C1 segment of cervical spinal cord (tissue), 14 donors: ENCODE measurements around the gene OASL.
A peak's percentile ranks its signal among the peaks of the same experiment; 100 is the strongest.
"Not testable (repeated sequence)": the region's sequence is repeated elsewhere in the genome, so short reads cannot be mapped to it uniquely, and the experiment has no call there.

Source experiments
- DNase-seq, 14 donors: peaks; one replicate each; lab custom pipeline; 2025; lab: John Stamatoyannopoulos, UW

OASL gene

GRCh38 chr12:121038861-121039668 lies at the start of gene OASL:
Gene OASL (minus strand): TSS chr12:121039246. CDS start chr12:121038971, 275 bp downstream.
- peak in 8 of 14 donors; percentile 2 to 57 (median 44) for DNase-seq

GRCh38 chr12:121088195-121088585 lies 49.1 kb upstream of the OASL start:
- DNase-seq = no peak

- DNase-seq = no peak
Observed at GRCh38 chr12:121087467-121088194, 48.6 kb upstream of the OASL start.

GRCh38 chr12:121086781-121087295 lies 47.8 kb upstream of the OASL start:
- DNase-seq = no peak

GRCh38 chr12:121085506-121086353 lies 46.7 kb upstream of the OASL start:
- no peak for DNase-seq

- no peak for DNase-seq
Observed at GRCh38 chr12:121085069-121085468, 46.0 kb upstream of the OASL start.

- DNase-seq = no peak
Observed at GRCh38 chr12:121084229-121084628, 45.2 kb upstream of the OASL start.

GRCh38 chr12:121080909-121081308 lies 41.9 kb upstream of the OASL start:
- no peak for DNase-seq

- no peak for DNase-seq
Observed at GRCh38 chr12:121079736-121080272, 40.8 kb upstream of the OASL start.

GRCh38 chr12:121077440-121077839 lies 38.4 kb upstream of the OASL start:
- not testable (repeated sequence) for DNase-seq

GRCh38 chr12:121075911-121076310 lies 36.9 kb upstream of the OASL start:
- DNase-seq = not testable (repeated sequence)

GRCh38 chr12:121072147-121072546 lies 33.1 kb upstream of the OASL start:
- DNase-seq = no peak

GRCh38 chr12:121069206-121069605 lies 30.2 kb upstream of the OASL start:
- DNase-seq = no peak

- no peak for DNase-seq
Observed at GRCh38 chr12:121065345-121065744, 26.3 kb upstream of the OASL start.

- DNase-seq = not testable (repeated sequence)
Observed at GRCh38 chr12:121064586-121064985, 25.5 kb upstream of the OASL start.

GRCh38 chr12:121064116-121064515 lies 25.1 kb upstream of the OASL start:
- no peak for DNase-seq

GRCh38 chr12:121062391-121063045 lies 23.5 kb upstream of the OASL start:
- no peak for DNase-seq

GRCh38 chr12:121061831-121062230 lies 22.8 kb upstream of the OASL start:
- peak in 1 of 14 donors; percentile 33 for DNase-seq

GRCh38 chr12:121060149-121061001 lies 21.3 kb upstream of the OASL start:
- peak in 7 of 14 donors; percentile 8 to 40 (median 21) for DNase-seq
